HG02678 (cell line): Measurements from ENCODE around the gene TWIST2.

Source experiments
- ATAC-seq: cut with Tn5 transposase; IDR thresholded peaks from one replicate; pipeline ENCODE4 v1.9.1; 2021; ENCODE audit warnings: mild to moderate bottlenecking, moderate library complexity; ENCODE audit not compliant: unreplicated experiment

The TWIST2 gene

DNA sequence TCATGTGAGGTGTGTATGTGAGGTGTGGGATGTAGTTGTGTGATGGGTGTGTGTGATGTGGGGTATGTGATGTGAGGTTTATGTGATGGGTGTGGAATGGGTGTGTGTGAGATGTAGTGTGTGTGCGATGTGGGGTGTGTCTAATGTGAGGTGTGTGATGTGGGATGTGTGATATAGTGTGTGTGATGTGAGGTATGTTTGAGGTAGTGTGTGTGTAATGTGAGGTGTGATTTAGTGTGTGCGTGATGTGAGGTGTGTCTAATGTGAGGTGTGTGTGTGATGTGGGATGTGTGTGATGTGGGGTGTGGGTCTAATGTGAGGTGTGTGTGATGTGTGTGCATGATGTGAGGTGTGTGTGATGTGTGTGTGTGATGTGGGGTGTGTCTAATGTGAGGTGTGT, 55.3 kb downstream of the TWIST2 start:
- ATAC-seq, result no peak

DNA sequence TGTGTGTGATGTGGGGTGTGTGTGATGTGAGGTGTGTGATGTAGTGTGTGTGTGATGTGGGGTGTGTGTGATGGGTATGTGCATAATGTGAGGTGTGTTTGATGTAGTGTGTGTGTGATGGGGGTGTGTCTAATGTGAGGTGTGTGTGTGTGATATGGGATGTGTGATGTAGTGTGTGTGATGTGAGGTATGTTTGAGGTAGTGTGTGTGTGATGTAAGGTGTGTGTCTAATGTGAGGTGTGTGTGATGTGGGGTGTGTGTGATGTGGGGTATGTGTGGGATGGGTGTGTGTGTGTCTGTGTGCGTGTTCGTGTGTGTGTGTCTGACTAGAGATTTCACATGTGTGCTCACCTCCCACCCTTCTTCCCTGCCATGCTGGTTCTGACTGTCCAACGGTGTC, 56.3 kb downstream of the TWIST2 start:
- ATAC-seq, result no peak

DNA sequence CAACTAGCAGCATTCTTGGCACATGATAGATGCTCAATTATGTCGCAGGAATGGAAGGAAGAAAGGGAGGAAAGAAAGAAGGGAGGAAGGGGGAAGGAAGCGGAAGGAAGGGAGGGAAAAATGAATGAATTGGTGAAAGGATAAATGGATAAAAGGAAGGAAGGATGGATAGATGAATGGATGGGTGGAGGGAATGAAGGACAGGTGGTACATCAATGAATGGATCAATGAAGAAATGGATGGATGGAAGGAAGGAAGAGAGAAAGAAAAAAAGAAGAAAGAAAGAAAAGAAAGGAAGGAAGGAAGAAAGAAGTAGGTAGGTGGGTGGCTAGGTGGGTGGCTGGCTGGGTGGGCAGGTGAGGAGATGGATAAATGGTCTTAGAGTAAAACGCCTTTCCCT, 56.8 kb downstream of the TWIST2 start:
- ATAC-seq, result no peak

DNA sequence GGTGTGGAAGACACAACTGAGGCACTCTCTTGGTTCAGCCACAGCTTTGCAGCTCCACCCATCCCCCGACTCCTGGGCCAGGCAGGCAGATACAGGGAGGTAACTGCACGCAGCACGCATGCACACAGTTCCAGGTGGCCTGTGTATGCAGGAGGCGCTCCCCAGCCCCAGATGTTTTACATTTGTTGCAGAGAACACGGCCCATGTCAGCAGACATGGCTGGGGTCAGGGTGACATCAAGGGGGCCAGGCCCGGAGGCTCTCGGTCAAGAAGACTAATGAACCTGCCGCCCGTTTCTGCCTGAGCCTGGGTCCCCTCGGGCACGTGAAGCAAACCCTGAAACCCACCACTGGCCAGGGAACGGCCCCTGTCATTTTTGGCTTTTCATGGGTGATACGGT, 57.3 kb downstream of the TWIST2 start:
- ATAC-seq, result no peak

DNA sequence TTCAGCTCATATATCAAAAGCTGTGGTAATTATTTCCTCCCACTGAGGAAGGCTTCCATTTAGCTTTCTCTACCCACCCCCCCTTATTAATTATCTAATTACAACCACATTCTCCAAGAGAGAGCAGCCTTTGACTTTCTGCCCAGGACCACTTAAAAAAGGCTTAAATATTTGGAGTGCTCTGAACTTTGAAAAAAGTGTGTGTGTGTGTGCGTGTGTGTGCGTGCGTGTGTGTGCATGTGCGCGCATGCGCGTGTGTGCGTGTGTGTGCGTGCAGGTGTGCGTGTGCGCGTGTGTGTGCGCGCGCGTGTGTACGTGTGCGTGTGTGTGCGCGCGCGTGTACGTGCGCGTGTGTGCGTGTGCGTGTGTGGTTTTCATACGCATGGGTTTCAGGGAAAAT, 57.8 kb downstream of the TWIST2 start:
- no peak for ATAC-seq

DNA sequence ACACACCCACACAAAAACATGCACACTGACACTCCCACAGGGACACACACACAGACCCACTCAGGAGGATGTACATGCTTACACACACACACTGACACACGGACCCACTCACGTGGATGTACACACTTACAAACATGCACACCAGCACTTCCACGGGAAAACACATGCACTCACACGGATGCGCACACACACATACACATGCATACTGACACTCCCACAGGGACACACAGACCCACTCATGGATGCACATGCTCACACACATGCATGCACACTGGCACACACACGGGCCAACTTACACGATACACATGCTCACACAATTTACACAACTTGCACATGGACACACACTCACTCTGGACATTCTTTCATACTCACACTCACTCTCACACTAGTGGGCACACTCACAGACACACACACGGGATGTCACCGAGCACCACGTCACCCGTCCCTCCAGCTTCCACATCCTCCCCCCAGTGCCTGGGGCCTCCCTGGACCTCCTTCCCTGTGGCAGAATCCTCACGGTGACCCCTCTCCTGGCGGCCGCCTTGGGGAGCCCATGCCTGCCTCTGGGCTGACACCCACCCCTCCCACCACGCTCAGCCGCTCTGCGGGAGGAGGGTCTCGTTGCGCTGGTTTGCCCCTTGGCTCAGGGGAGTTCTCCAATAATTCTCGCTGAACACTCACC, 58.5 kb downstream of the TWIST2 start:
- no peak for ATAC-seq

DNA sequence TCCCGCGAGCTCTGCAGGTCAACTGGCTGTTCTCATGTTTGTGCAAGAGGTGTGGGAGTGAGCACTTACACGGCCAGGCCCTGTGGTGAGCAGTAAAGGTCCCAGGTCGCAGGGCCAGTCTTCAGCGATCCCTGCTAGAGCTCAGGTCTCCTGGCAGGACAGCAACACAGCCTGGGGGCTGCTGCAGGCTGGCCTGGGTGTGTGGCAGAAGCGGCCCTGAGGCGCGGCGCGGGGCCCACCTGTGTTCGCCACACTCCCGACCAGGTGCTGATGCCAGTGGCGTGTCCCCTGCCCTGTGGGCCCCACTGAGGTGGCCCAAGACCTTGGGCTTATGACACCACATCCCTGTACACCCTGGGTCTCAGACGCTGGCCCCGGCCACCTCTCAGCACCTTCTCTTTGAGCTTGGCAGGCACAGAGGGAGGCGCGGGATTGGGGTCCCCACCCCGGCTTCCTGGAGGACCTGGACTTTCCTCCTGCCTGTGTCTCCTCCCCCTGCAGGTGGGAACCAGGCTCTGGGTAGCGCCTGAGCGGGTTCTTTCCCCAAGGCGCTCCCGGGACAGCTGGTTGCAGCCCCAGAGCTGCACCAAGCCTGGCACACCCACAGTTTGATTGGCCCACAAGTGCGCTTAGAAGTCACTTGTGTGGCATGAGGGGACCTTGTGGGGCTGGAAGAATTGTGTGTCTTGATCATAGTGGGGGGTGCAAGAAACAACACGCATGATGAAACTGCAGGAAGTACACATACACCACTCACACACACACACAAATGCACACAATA, 59.2 kb downstream of the TWIST2 start:
- ATAC-seq, result no peak

DNA sequence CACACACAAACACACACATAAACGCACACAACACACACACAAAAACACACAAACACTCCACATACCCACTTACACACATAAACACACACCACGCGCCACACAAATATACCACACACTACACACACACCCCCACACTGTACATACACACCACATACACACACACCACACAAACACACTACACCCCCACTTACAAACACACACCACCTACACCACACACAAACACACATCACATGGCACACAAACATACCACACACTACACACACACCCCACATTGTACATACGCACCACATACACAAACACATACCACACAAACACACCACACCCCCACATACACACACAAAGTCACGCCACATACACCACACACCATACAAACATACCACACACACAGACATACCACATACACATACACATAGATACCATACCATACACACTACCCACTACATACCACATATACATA, 59.9 kb downstream of the TWIST2 start:
- ATAC-seq, result no peak

DNA sequence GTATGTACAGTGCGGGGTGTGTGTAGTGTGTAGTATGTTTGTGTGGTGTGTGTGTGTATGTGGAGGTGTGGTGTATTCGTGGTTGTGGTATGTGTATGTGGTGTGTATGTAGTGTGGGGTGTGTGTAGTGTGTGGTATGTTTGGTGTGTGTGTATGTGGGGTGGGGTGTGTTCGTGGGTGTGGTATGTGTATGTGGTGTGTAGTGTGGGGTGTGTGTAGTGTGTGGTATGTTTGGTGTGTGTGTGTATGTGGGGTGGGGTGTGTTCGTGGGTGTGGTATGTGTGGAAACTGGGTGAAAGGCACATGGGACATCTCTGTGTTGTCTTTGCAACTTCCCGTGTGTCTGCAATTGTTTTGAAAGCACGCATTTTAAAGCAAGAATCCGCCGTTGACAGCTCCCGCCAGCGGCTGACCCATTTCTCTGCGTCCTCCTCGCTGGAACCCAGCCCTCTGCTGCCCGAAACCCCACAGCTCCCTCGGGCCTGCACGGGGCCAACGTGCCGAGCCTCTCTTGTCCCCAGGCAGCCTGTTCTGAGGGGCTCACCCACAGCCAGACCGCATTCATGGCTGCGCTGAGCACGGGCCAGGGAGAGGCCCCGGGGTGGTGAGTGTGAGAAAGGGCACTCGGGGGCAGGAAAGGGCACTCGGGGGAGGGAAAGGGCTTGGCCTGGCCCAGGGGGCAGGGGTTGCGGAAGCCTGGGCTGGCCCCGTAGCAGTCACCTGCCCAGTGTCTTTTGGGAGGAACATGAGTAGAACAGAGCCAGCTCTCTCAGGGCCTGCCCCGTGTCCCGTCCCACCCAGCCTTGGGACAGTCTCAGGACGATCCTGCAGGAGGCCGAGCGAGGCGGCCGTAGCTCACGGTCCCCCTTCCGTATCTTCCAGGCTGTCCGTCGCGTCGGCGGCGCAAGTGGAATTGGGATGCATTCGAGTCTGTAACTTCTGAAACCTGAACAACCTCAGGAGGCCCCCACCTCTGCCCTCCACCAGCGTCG, 61.4 kb downstream of the TWIST2 start:
- no peak for ATAC-seq

DNA sequence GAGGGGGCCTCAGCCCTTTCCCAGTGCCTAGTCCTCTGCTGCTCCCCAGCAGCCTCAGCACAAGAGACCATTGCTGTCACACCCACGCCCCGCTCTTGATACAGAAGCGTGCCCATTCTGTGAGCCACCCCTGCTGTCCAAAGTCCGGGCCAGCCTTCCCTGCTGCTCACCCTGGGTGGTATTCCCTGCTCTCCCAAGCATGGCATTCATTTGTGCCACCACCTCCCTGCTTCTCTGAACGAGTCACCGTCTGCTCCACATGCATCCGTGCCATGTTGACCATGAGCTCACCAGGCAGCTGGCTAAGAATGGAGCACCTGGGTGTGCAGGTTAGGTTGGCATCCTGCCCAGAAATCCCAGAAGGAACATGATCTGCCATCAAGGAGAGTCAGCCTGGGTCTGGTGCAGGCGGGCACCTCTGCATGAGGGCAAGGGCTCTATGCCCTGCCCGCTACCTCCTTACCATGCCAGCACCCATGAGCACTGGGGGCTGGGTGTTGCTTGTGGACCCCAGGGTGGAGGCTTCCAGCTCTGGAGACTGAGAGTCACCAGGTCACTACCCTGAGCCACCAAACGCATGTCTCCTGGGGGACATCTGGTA, 63.0 kb downstream of the TWIST2 start:
- no peak for ATAC-seq

DNA sequence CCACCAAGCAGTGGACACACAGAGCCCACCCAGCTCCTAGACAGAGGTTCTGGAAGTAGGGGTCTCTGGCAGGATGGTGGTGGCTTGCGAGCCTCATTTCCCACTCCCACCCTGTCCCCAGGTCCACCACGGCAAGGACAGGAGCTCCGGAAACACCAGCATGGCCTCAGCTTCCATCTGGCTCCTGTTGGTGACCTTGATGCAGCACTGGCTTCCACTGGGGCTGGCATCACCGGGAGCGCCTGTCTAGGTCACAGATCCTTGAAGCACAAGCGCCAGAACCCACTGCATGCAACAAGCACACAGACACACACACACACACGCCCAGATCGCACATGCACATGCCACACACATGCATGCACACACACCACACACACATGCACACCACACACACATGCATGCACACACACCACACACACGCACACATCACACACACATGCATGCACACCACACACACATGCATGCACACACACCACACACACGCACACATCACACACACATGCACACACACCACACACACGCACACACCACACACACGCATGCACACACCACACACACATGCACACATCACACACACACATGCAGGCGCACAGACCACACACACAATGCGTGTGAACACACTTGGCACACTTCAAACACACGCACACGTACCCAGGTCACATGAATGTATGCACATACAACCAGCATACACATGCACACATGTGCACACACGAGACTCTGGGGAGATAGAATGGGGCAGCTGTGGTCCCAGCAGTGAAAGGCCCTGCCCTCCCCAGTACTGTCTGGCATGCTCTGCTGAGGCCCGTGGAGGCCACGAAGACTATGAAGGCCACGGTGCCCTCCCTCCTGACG, 63.7 kb downstream of the TWIST2 start:
- ATAC-seq, result no peak

DNA sequence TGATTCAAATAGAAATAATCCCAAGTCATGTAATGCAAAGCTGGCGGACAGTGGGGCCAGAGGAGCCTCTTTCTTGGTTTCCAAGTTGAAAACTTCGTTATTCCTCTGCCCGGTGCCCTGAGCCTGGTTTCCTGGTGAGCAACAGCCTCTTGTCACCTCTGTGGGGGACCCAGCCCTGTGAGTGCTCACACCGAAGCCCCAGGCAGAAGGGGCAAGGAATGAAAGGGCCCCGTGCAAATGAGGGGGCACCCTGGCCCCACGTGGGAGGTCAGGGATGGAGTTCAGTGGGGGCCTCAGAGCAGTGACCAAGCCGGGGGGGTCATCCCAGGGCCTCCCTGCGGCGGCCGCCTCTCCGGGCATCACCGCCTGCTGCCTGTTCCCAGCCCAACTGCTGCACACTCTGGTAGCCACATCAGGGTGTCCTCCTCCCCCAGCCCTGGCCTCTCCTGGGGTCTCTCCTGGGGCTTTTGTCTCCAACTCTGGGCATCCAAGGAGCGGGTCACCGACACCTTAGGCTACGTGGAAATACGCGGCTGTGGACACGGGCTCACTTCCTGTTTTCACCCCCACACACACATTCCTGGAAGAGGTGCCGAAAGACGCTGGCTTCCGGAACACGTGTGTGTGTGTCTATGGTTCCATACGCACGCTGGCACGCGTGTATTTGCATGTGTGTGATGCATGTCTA, 64.5 kb downstream of the TWIST2 start:
- no peak for ATAC-seq

DNA sequence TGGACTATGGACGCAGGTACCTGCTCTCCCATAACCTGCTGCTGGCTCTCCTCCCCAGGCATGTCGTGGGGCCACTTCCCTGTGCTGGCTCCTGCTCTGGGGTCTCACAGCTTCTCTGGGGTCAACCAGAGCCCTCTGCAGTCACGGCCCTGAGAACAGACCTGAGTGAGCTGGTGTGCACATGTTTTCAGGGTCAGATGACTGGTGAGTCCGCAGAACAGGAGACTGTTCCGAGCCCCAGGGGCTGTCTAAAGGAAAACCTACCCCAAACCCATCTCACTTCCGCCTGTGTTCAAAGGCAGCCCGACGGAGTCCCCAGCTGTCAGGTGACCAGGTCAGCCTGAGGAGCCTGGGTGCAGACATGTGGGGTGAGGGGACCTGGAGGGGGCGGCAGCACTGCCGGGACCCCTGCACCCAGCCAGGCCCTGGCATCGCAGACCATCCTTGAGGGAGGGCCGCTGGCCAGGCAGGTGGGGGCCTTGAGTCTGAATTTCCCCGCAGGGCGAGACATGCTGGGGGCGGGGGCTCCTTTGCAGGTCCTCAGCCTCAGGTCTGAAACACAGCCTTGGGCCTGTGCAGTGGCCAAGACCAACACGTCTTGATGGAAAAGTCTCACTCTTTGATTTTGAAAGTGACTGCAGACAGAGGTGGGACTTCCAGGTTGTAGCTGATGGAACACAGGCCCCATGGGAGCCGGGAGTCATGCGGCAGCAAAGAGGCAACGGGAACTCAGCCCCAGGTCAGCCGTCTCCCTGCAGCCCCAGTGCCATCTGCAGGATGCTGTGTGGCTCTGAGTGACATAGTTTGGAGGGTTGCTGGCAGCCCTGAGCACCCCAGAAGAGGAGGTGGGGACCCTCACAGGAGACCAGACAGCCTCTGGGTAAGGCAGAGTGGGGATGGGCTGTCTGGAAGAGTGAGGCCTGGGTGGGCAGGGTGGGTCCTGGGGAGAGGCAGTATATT, 65.3 kb downstream of the TWIST2 start:
- ATAC-seq, result no peak

DNA sequence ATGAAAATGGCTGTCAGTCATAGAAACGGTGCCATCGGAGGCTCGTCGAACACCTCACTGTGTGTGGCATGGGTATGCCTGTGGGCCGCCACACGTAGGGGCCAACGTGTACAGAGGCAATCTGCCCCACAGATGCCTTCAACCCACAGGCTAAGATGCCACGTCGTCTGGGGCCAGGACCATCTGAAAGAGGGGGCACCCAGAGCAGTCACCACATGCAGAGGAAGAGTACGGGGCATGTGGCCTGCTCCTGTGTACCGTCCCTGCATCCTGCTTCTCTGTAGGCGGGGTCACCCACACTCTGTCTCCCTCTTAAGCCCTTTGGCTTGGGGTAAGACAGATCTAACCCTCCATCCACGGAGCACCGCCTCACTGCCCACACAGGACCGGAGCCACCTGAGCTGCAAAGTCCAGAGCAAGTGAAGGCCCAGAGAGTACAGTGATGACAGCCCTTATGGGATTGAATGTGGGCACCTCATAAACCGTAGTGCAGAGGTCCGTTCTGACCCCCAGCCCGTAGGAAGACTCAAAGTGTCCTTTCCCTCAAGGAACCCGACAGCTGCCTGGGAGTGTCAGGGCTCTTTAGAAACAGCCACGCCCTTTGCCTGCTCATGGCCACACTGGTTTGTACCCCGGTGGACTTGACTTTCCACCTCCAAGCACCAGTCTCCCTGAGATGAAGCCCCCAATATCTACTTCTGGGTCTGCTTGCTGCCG, 66.2 kb downstream of the TWIST2 start:
- no peak for ATAC-seq

DNA sequence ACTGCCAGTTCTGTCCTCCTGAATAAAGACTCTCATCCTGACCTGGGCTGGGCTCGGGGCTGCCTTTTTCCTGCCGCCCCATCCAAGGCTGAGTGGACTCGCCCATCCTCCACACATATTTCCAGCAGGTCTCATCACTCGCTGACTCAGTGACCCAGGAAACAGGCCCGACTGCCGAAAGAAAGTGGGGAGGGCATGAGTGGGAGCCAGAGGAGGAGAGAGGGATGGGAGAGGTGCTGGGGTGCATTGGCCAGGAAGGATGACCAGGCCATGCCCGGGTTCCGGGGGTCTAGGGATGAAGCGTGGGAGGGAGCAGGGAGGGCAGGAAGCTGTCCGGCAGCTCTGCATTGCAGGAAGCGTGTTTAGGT, 66.7 kb downstream of the TWIST2 start:
- no peak for ATAC-seq

DNA sequence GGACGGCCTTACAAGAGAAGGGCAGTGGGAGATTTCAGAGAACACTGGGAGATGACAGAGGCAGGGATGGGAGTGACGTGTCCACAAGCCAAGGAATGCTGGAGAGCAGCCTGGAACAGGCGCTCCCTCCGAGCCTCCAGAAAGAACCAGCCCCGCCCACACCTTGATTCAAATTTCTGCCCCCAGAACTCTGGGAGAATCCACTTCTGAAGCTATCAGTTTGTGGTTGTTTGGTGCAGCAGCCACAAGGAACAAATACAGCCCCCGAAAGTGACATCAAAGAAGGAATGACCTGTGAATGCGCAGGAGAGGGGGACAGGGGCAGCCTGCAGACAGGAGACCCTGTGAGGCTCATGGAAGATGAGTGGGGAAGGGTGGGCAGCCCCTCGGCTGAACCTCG, 67.3 kb downstream of the TWIST2 start:
- ATAC-seq, result no peak

DNA sequence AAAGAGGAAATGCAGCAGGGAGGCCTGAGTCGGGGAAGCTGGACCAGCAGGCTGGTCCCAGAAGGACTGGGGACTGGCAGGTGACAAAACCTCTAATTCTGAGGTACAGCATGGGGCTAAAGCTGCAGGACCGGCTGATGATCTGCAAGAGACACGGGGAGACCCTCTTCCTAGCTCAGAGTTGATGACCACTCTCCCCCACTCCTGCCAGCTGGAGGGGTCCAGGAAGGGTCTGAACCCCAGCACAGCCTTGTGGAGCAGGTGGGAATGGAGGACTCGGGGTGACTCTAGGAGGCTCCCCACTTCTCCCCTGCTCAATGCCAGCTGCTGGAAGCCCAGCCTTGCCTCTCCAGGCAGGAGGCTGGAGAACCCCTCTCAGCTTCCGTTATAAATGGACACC, 67.7 kb downstream of the TWIST2 start:
- no peak for ATAC-seq
